ENCODE measurements around the gene PLPPR2. TPM values are rescaled to one million over a fixed set of nuclear protein-coding genes. Genes with fewer than 3 reads are reported as not detected.

The PLPPR2 gene
- total and polyA plus RNA-seq, 9 donors: 11.6 to 42.5 (median 31.3) TPM

- H3K4me3 ChIP-seq: no peak overlapping the region
- H3K27me3 ChIP-seq: no peaks in the 10 kb centered on the region
- H3K4me1 ChIP-seq (ENCODE audit: insufficient read depth): no peaks in the 10 kb centered on the region
- H3K36me3 ChIP-seq: no peaks in the 10 kb centered on the region
- TF ChIP-seq EP300 (IDR thresholded peaks at IDR 0.05): no peak
- TF ChIP-seq CTCF (IDR thresholded peaks at IDR 0.05): no peak
- TF ChIP-seq POLR2A (IDR thresholded peaks at IDR 0.05): no peak
- no peaks in the 10 kb centered on the region for H3K9me3 ChIP-seq
- DNase-seq: no peak
- H3K27ac ChIP-seq: no peak overlapping the region
- intact Hi-C loops (cut with DNase I): no loop called here
- 59 to 70% (median 67%) methylated on average over 2 of the region's 2 CpGs for WGBS, 3 donors
Observed at GRCh38 chr19:11367528-11367927, 12.3 kb downstream of the PLPPR2 start.

- TF ChIP-seq CTCF (IDR thresholded peaks at IDR 0.05): no peak
- Histone ChIP-seq H3K4me1 (ENCODE audit: insufficient read depth) (peaks cover 5% of the 10 kb centered on the region), H3K27me3 (no peaks in the 10 kb centered on the region), H3K27ac (no peak overlapping the region), H3K9me3 (no peaks in the 10 kb centered on the region), H3K36me3 (no peaks in the 10 kb centered on the region), H3K4me3 (no peak overlapping the region)
- intact Hi-C loops (cut with DNase I): no loop called here
- WGBS, 3 donors: 93 to 94% (median 94%) methylated on average over 2 of the region's 2 CpGs
- no peak for DNase-seq
Observed at GRCh38 chr19:11370744-11371143, 15.5 kb downstream of the PLPPR2 start.

GRCh38 chr19:11373166-11373884 lies 18.1 kb downstream of the PLPPR2 start:
- Histone ChIP-seq H3K27me3 (no peaks in the 10 kb centered on the region), H3K9me3 (no peaks in the 10 kb centered on the region), H3K36me3 (no peaks in the 10 kb centered on the region), H3K4me3 (no peak overlapping the region), H3K27ac (no peak overlapping the region), H3K4me1 (ENCODE audit: insufficient read depth) (peaks cover 12% of the 10 kb centered on the region)
- DNase-seq: no peak
- 54 to 58% (median 57%) methylated on average over 10 of the region's 10 CpGs for WGBS, 3 donors
- intact Hi-C loops (cut with DNase I): no loop called here
- no peak for TF ChIP-seq POLR2A (IDR thresholded peaks at IDR 0.05)
- TF ChIP-seq EP300 (IDR thresholded peaks at IDR 0.05): no peak
- TF ChIP-seq CTCF (IDR thresholded peaks at IDR 0.05): no peak

GRCh38 chr19:11373885-11374432 lies 18.7 kb downstream of the PLPPR2 start:
- TF ChIP-seq EP300 (IDR thresholded peaks at IDR 0.05) (no peak), CTCF (IDR thresholded peaks at IDR 0.05) (no peak), POLR2A (IDR thresholded peaks at IDR 0.05) (no peak)
- no peak for DNase-seq
- Histone ChIP-seq H3K9me3 (no peaks in the 10 kb centered on the region), H3K4me3 (peak overlapping the region; percentile 74), H3K27me3 (no peaks in the 10 kb centered on the region), H3K4me1 (ENCODE audit: insufficient read depth) (peaks cover 12% of the 10 kb centered on the region), H3K27ac (peak overlapping the region; percentile 67 to 98), H3K36me3 (no peaks in the 10 kb centered on the region)
- intact Hi-C loops (cut with DNase I): no loop called here
- WGBS, 3 donors: 38 to 49% (median 47%) methylated on average over 11 of the region's 11 CpGs

All from ovary (tissue), 9 donors.